DND-41 (cell line): ENCODE results near the gene TOX2.

Experiments
- CTCF ChIP-seq: IDR thresholded peaks from 2 replicates; pipeline ENCODE4 v1.5.1; 2012; ENCODE audit warnings: borderline replicate concordance, low read length, moderate library complexity, mild to moderate bottlenecking; ENCODE audit not compliant: poor library complexity, severe bottlenecking; ENCODE audit errors: extremely low read depth
- EZH2 ChIP-seq: IDR thresholded peaks from 3 replicates; pipeline ENCODE4 v1.6.1; 2012; ENCODE audit warnings: borderline replicate concordance, low read depth, mild to moderate bottlenecking, moderate library complexity, low read length, inconsistent platforms; ENCODE audit not compliant: severe bottlenecking

GRCh38 chr20:43991982-43992381 is 77.3 kb downstream of the TOX2 start:
- TF ChIP-seq CTCF (no peak), EZH2 (no peak)
